Pancreas (tissue), 10 donors: Measurements from ENCODE around the gene EHD4. TPM values are rescaled to one million over a fixed set of nuclear protein-coding genes. Genes with fewer than 3 reads are reported as not detected.

Experiments used
- ATAC-seq, 4 donors: fragments of 200-7000 bp; cut with Tn5 transposase; one replicate each; pipeline versions ENCODE4 v1.8.0 to v1.9.1; 2020; ENCODE audit warnings: mild to moderate bottlenecking in 4 of 4, moderate library complexity in 4 of 4
- DNase-seq, 6 donors: peaks; one replicate each; pipeline ENCODE4 v3.0.0-alpha.2; 2020
- FAIRE-seq: peaks from 2 replicates; lab custom pipeline; 2012; peaks lifted over from hg19 to GRCh38; lab: Jason Lieb, UNC
- H3K27ac ChIP-seq, 4 donors: fragments of 200-600 bp; sonication (generic); 1 replicate in 3 of 4; 2 replicates in 1 of 4; pipeline versions ENCODE4 v1.5.0 to v1.8.0; 2020
- H3K27me3 ChIP-seq, 4 donors: fragments of 200-600 bp; one replicate each; pipeline ENCODE4 v1.8.0; 2021
- H3K36me3 ChIP-seq, 3 donors: fragments of 200-600 bp; sonication (generic) in 1 of 3; one replicate each; pipeline versions ENCODE4 v1.5.0 to v1.8.0; 2020 to 2021
- H3K4me1 ChIP-seq, 3 donors: fragments of 200-600 bp; one replicate each; pipeline ENCODE4 v1.8.0; 2021
- H3K4me3 ChIP-seq, 4 donors: fragments of 200-600 bp; sonication (generic) in 2 of 4; one replicate each; pipeline versions ENCODE4 v1.5.0 to v1.8.0; 2020 to 2021
- H3K9me3 ChIP-seq, 4 donors: fragments of 200-600 bp; one replicate each; pipeline ENCODE4 v1.8.0; 2021
- CTCF ChIP-seq, 4 donors: fragments of 200-600 bp; sonication (generic) in 3 of 4; IDR thresholded peaks; one replicate each; pipeline versions ENCODE4 v1.5.0 to v1.8.0; 2021; ENCODE audit warnings: antibody characterized with exemption in 4 of 4
- WGBS, 2 donors: extraction: QIAGEN DNeasy Blood & Tissue Kit; methylation state at CpG; one replicate each; pipeline ENCODE4 v1.1.7; 2013; 5-methylcytosine and 5-hydroxymethylcytosine counted together
- intact Hi-C, 3 donors: fragments of 100-400 bp; cut with DNase I; formaldehyde crosslinking; loops; one replicate each; pipeline versions ENCODE4 v1.11.1 to v1.14.2; 2022
- polyA plus RNA-seq, 2 donors: library from polyadenylated mRNA; stranded (reverse); fragments of 200-250 nt; gene quantifications; one replicate each; pipeline ENCODE4 v1.2.3, GENCODE V29; 2013
- total RNA-seq, 6 donors: library from RNA; stranded (reverse); fragmentation: NEBNext Ultra II Directional in 4 of 6; extraction: Animal tissue kit (Norgen Biotek cat#: 25700) in 4 of 6; gene quantifications; one replicate each; pipeline versions ENCODE4 v1.2.1 to v1.2.4, GENCODE V29; 2021 to 2023
- donor health status: healthy with polysubstance abuse.
- donor health status: DM: no; HTN: no; CAD: no; lungs with moderate emphysema.
- donor health status: DM: no; HTN: no; CAD: no.
- donor health status: control.
- donor health status: control.
- donor health status: Bipolar disorder and iron deficiency.
- donor health status: DM: yes; HTN: yes; CAD: no.
- donor health status: DM: no; HTN: no; CAD: no.
- donor health status: DM: no; HTN: no; CAD: no.
- donor health status: DM: yes; HTN: yes; CAD: no.

EHD4 gene
- total RNA-seq, result 10 to 100 TPM in 2 of 6 donors, 1 to 10 TPM in 4; 8.3 to 22.8 (median 8.6) TPM
- polyA plus RNA-seq, result 1 to 10 TPM; 8.1 to 8.5 TPM

DNA sequence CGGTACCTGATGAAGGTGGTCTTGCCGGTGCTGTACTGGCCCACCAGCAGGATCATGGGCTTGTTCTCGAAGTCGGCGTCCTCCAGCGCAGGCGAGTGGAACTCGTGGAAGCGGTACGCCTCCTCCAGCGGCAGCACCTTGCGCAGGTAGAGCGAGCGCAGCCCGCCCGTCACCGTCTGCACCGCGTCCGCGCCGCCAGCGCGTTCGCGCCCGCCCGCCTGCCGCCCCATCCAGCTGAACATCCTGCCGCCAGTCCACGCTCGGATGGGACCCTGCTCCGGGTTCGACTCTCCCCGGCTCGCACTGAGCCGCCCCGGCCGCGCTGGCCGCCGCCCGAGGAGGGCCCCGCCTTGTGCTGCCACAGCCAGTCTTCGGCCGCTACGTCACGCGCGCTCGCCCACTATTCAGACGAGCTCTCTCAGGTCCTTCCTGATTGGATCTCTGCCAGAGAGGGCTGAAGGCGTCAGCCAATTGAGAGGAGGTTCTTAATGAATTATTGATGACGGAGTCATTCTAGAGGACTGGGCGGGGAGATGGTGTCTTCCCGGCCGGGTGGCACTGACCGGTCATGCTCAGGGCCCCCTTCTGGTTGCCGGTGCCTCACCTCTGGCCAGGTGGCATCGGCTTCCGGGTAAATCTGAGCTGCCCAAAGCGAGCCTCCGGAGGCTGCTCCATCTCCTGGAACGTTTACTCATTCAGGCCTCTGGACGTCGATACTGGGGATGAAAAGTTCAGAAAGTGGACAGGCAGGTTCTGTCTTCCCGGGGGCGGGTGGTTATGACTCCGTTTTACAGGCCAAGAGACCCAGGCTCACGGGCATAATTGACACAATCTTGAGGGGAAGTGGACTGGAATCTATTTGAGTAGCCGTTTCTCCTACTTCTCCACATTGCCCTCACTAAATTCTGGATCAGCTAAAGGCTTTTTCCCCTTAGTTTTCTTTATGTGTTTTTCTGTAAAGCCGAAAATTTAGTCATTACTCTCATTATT lies at the start of gene EHD4:
Gene EHD4, minus strand, starts transcription at position 305 of the 990 bp plus-strand sequence. Its CDS starts 63 bp downstream, at position 242.
- intact Hi-C loops, result no loop called here

DNA sequence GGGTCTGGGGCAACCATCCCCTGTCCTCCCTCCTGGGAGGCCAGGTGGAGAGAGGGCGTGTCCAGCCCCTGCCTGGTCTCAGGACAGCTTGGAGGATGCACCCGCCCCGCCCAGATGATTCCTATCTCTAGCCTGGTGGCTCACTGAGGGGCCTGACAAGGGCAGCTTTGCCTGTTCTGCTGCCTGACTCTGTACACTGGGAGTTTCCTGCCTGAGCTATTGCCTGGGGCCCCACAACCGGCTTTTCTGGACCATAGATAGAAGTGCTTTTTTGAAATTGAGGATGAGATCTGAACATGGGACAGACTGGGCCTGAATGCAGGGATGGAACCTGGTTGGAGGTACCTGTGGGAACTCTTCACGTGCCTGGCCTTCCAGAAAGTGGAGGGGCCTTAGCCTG lies 49.2 kb upstream of the EHD4 start:
- Histone ChIP-seq H3K4me3 (no peak overlapping the region), H3K36me3 (no peaks in the 10 kb centered on the region), H3K9me3 (no peaks in the 10 kb centered on the region), H3K4me1 (no peaks in the 10 kb centered on the region), H3K27me3 (no peaks in the 10 kb centered on the region), H3K27ac (no peak overlapping the region)
- no peak for FAIRE-seq
- 92 to 97% methylated on average over 5 of the region's 5 CpGs for WGBS, 2 donors
- intact Hi-C loops, result no loop called here
- DNase-seq, result no peak
- no peak for TF ChIP-seq CTCF (IDR thresholded peaks at IDR 0.05)
- no peak for ATAC-seq

More for the DNA sequence above, at the start of gene EHD4:
- FAIRE-seq (peak; percentile 51), ATAC-seq (peak; percentile 87 to 94 (median 91)), DNase-seq (peak; percentile 97 to 100 (median 98))
- Histone ChIP-seq H3K27me3 (no peaks in the 10 kb centered on the region), H3K4me3 (peak within 1 kb of the TSS; percentile 79 to 97 (median 95)), H3K27ac (peak within 1 kb of the TSS; percentile 94 to 97 (median 97)), H3K9me3 (no peaks in the 10 kb centered on the region), H3K4me1 (peaks cover 0 to 30% (median 12%) of the 10 kb centered on the region in 3 donors), H3K36me3 (no peaks in the 10 kb centered on the region)
- peak in 1 of 4 donors; percentile 22 for TF ChIP-seq CTCF (IDR thresholded peaks at IDR 0.05)
- 1% methylated on average over 58 to 72 of the region's 72 CpGs for WGBS, 2 donors

DNA sequence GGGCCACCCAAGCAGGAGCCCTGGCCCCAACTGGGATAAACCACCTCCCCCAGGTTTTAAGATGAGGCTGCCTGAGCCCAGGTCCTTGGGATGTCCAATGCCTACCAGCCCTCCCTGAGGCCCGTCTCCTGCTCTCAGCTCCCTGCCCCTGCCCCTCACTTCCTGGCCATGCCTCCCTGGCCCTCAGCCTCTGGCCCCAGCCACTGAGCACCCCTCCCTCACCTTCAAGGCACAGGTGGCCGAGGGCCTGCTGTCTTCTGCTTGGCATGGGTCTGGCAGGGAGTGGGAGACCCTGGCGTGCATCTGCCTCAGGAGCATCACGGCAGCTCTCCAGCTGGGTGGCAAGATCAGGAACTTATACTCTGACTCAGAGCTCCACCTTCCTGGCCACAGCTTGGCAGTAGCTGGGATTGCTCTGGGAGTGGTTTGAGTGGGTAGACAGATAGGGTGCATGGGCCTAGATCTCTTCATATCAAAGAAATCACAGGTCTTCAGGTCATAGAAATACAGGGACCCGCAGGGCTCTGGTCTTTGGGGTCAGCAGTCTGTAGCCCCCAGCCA lies 48.4 kb upstream of the EHD4 start, which contains the start of gene PLA2G4E:
Gene PLA2G4E, minus strand, starts transcription at position 330 of the 561 bp plus-strand sequence. Its CDS starts 12 bp downstream, at position 318.
- DNase-seq, result no peak
- Histone ChIP-seq H3K4me3 (no peak within 1 kb of the TSS), H3K27ac (no peak within 1 kb of the TSS), H3K4me1 (no peaks in the 10 kb centered on the region), H3K36me3 (no peaks in the 10 kb centered on the region), H3K27me3 (no peaks in the 10 kb centered on the region), H3K9me3 (no peaks in the 10 kb centered on the region)
- intact Hi-C loops, result no loop called here
- ATAC-seq, result no peak
- TF ChIP-seq CTCF (IDR thresholded peaks at IDR 0.05), result no peak
- WGBS, 2 donors, result 92 to 98% methylated on average over 5 of the region's 5 CpGs
- FAIRE-seq, result no peak

- DNase-seq (no peak), ATAC-seq (no peak), FAIRE-seq (no peak)
- Histone ChIP-seq H3K27ac (no peak overlapping the region), H3K36me3 (no peaks in the 10 kb centered on the region), H3K4me1 (no peaks in the 10 kb centered on the region), H3K27me3 (no peaks in the 10 kb centered on the region), H3K9me3 (no peaks in the 10 kb centered on the region), H3K4me3 (no peak overlapping the region)
- intact Hi-C loops, result no loop called here
- TF ChIP-seq CTCF (IDR thresholded peaks at IDR 0.05), result no peak
- 56 to 72% methylated on average over 6 of the region's 6 CpGs for WGBS, 2 donors
Measured at GRCh38 chr15:42018306-42019224, 46.2 kb upstream of the EHD4 start.
